ENCODE measurements around the gene COL20A1.
A peak's percentile ranks its signal among the peaks of the same experiment; 100 is the strongest.

Gene COL20A1

DNA sequence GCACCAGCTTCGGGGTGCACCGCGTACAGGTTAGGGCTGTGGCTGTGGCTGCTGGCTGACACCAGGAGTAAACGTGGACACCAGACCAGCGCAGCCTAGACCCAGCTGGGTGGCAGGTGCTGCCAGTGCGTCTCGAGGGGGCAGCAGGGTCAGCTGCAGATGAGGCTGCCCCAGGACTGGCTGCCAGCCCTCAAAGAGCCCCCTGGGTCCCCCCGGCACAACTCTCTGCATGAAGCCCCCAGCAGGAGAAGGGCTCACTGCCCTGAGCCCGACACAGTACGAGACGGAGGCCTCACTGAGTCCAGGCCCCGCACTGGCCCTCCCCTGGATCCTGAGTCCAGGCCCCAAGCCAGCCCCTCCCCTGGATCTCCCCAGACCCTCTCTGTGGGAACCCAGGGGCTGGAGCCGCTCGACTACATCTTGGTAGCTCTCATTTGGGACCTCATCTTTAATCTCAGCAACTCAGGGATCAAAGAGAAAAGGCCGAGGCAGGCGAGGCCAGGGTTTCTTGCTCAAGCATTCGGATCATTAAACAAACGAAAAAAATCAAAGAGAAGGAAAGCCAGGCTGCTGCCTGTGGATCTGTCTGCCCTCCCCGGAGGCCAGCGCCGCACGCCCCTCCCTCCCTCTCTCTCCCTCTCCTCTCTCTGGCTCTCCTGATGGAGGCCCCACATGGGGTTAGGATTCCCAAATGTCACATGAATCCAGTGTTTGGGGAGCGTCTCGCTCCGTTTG lies 31.8 kb upstream of the COL20A1 start:
- no peak for DNase-seq (ENCODE audit: low read depth)

DNA sequence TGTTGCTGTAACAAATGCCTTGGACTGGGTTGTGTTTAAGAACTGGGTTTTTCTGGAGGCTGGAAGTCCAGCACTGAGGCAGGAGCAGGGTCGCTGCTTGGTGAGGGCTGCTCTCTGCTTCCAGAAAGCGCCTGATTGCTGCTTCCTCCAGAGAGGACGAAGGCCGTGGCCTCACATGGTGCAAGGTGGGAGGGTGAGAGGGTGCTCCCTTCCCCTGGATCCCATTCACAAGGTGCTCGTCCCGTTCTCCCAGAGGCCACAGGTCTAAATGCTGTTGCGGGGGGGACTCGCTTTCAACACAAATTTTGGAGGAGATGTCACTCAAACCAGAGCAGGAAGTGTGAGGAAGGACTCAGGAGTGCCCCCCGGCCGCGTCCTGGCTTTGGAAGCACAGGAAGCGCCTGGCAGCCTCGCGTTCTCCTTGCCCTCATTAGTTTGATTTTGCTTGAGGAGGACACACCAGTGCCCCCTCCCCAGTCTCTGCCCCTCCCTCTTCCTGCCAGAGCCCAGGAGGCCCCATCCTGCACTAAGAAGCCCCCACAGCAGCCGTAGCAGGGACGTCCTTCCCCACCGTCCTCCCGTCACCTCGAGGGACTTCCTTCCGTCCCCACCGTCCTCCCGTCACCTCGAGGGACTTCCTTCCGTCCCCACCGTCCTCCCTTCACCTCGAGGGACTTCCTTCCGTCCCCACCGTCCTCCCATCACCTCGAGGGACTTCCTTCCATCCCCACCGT lies 31.0 kb upstream of the COL20A1 start:
- no peak for DNase-seq (ENCODE audit: low read depth)

DNA sequence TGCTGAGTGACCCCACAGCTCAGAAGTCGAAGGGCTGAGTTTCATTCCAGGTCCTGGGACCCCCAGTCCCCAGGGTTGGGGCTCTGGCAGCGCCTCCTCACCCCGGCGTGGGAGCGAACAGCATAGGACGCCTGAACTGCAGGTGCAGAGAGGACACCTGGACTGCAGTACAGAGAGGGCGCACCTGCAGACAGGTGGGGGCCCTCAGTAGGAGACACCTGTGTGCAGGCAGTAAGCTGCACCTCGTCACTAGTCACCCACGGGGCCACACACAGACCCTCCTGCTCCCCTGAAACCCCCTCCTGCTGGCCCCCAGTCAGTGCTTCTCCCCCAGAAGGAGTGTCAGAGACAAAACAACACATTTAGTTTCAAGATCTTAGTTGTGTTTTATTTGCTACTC lies 30.1 kb upstream of the COL20A1 start:
- no peak for DNase-seq (ENCODE audit: low read depth)

DNA sequence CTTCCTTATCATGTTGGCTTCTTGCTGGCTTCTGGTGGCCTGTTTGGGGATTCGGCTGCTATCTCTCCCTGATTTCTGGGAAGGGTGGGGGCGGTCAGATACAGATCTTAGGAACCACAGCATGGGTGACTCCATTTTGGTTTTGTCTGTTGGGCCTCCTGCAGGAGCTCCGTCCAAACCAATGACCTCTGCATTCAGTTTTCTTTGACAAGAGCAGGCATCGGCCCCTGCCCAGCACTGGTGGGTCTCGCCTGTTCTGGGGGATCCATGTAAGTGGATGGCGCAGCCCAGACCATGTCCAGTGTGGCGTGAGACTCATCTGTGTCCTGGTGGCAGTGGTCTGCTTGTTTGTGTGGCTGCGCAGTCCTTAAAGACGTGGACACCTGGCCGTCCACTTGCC lies 29.0 kb upstream of the COL20A1 start:
- DNase-seq (ENCODE audit: low read depth) = no peak

DNA sequence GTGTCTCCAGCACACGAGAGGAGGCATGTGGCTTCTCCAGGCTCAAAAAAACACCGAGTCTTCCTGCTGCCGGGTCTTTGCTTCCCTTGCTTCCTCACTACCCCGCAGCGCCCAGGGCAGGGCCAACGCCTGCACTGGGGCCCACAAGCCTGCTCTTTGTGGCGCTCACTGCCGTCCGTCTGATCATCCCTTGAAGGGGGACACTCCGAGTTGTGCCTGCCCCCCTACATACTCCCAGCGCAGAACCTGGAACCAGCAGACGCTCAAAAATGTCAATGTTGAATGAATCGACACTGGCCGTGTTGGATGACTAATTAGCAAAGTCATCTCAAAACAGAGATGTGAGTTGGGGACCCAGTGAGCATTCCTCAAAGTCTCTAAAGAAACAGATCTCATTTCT lies 28.5 kb upstream of the COL20A1 start:
- no peak for DNase-seq (ENCODE audit: low read depth)

DNA sequence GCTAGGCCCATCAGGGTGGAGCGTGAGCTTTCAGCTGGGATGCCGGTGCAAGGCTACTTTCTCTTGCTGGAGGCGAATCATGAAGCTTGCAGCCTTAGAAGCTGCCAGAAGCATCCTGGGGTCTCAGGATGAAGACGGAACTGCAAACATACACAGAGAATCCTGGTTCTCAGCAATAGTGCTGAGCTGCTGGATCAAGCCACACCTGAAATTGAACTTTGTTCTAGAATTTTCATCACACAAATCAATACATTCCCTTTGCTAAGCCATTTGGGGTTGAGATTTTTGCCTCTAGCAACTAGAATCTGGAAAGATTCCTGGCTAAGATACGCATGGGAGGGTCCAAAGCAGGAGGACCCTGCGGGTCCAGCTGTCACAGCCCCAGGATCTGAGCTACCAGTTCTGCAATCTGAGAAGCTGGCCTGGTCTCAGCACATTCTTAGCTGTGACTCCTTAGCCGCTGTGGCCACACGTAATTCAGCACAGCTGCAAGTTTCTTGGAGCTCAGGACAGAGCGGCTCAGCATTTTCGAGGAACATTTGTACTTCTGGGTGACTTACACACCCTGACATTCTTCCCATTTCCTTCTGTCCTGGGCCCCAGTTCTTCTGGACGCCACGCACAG lies 27.0 kb upstream of the COL20A1 start:
- no peak for DNase-seq (ENCODE audit: low read depth)

DNA sequence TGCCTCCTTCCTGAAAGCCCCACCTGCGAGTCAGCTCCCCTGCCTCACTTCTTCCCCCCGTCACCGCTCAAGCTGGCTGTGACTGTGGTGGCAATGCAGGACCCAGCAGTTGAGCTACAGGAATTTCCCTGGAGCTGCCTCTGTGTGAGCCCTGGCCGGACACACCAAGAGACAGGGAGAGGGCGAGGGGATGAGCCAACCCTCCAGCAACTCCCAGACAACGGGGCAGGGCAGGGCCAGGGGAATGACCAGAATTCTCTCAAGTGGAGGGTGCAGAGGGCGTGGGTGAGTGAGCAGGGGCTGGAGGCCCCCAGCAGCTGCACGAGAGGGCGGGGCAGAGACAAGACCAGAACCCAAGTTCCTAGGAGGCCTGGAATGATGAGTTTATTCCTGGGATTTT lies 25.3 kb upstream of the COL20A1 start:
- no peak for DNase-seq (ENCODE audit: low read depth)

DNA sequence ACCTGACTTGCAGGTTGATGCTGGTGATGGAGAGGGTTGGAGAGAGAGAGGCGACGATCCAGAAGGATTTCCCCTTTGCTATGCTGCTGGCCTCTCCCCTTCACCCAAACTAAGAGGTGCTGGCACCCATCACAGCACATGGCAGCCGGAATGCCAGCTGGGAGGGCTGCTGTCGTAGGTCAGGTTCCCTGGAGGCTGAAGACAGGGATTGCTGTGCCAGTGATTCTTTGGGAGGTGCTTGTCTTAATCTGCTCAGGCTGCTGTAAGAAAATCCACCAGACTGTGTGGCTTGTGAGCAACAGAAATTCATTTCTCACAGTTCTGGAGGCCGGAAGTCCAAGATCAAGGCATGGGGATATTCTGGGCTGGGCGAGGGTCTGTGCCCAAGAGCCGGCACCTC lies 24.7 kb upstream of the COL20A1 start:
- DNase-seq (ENCODE audit: low read depth) = no peak

DNA sequence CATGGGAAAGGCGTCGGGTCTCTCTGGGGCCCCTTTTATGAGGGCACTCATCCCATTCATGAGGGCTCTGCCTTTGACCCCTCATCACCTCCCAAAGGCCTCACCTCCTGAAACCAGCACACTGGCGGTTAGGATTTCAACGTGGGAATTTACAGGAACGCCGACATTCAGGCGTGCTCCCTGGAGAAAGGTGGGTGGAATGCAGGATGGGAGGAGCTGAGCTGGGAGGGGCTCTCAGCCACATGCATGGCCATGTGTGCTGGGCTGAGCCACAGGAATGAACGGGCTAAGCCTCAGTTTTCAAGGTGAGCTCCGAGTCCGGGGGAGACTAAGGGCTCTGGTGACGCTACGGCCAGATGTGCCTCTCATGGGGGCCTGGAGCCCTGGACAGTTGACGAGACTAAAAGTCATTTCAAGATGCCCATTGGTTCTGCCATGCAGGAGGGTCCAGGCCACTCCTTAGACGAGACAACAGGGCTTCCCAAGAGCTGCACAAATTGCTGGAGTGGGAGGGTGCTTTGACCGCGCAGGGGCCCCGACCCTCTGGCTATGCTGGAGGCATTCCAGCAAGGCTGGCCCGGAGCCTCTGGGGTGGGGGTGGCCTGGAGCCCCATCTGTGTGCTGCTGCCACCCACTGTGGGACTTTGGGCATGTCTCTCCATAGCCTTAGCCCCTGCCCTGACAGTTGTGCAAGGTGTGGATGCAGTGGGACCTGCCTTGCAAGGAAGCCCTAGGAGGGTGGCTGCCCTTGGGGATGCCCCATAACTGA lies 24.1 kb upstream of the COL20A1 start:
- no peak for DNase-seq (ENCODE audit: low read depth)

DNA sequence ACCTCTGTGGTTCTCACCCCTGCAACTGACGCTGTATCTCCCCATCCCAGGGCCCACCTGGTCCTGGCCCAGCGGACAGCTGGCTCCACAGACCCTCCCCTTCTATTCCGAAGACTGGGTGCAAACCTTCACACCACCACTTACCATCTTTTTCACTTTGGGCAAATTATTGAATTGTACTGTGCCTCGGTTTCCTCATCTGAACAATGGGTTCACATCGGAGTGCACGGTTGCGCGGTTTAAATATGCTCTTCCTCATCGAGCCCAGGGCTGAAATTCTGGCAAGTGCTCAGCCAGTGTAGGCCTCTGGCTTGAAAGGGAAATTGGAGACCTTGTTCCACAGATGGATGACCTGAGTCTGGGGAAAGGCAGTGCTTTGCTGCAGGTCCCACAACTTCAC lies 23.3 kb upstream of the COL20A1 start:
- no peak for DNase-seq (ENCODE audit: low read depth)

DNA sequence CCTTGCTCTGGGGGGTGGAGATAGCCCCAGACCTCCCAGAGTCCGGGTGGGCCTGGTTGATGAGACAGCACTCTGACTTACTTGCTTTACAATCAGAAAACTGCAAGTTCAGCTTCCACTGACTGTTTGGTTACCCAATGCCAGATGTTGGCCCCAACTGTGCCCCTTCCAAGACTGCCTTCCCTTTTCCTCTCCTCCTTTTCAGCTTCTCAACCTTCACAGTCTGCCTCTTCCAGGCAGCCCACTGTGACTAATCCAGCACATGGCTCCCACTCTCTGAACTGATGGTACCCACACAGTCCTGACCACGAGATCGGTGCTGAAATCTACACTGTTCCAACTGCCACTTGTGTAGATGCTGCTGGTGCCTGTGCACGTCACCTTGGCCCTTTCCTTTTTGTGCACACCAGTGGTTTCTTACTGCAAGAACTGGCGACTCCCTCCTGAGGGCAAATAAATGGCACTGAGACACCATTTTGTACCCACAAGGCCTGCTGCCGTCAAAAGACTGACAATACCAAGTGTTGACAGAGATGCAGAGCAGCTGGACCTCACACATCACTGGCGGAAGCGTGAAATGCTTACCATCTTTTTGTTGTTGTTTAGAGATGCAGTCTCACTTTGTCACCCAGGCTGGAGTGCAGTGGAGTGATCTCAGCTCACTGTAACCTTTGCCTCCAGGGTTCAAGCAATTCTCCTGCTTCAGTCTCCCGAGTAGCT lies 22.2 kb upstream of the COL20A1 start:
- DNase-seq (ENCODE audit: low read depth) = no peak

DNA sequence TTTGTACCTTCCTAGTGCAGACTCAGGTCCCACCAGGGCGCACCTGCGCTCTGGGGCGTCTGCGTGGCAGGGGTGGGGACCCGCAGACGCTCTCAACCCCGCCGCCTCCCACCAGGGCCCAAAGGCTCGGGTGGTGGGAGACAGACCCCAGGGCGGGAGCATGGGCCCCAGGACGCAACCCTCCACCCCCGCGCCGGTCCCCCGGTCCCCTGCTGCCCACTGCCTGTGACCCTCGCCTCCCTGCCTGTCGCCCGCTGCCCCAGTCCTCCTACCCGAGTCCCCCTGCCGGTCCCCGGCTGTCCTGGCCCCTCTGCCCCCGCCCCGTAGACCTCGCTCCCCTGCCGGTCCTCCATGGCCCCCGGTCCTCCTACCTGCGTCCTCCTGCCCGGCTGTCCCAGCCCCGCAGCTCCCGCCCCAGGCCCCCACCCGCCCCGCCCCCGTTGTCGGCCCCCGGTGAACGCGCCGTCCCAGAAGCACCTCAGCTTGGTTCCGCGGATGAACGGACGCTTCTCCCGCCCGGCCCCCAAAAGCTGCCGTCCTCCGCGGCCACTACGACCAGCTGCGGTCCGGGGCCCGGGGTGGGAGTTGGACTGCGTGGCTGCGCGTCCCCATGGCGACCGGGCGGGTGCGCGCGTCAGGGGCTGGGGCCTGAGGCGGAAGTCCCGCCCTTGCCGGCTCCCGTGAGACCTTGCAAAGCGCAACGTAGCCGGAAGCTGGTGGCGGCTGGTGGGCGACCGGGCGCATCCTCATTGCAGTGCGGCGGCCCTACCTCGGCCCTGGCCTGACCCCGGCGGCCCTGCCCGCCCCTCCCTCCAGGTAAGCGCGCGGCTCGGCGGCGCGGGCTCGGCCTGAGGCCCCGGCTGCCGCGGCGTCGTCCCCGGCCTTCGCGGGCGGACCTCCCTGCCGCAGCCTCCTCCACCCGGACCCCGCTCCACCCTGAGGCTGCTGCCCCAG lies 20.6 kb upstream of the COL20A1 start, which contains the start of gene ARFGAP1:
Gene ARFGAP1, plus strand, starts transcription at position 709 of the 954 bp plus-strand sequence. CDS start 2,768 bp downstream, outside the sequence.
- peak; percentile 82 for DNase-seq (ENCODE audit: low read depth)

DNA sequence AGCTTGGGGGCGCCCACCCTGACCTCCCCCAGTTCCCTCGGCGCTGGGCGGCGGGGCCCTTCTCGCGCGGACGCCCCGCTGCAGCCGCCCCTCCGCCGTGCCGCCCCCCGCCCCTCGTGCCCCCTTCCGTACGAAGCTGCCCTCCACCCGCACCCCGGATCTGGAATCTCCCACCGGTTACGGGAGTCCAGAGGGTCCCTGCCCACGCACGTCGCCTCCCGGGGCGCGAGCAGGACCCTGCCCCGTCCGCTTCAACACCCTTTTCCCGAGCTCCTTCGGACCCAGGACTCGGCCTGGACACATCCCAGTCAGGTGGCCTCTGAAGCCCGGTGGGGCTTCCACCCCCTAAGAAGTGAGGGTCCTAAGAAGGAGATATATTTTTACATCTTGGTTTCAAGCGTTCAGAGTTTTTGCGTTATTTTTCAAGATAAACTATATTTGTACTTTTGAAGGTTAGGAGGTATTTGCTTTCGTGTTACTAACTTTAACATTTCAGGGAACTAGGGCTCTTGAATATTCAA lies 19.9 kb upstream of the COL20A1 start:
- DNase-seq (ENCODE audit: low read depth) = no peak

DNA sequence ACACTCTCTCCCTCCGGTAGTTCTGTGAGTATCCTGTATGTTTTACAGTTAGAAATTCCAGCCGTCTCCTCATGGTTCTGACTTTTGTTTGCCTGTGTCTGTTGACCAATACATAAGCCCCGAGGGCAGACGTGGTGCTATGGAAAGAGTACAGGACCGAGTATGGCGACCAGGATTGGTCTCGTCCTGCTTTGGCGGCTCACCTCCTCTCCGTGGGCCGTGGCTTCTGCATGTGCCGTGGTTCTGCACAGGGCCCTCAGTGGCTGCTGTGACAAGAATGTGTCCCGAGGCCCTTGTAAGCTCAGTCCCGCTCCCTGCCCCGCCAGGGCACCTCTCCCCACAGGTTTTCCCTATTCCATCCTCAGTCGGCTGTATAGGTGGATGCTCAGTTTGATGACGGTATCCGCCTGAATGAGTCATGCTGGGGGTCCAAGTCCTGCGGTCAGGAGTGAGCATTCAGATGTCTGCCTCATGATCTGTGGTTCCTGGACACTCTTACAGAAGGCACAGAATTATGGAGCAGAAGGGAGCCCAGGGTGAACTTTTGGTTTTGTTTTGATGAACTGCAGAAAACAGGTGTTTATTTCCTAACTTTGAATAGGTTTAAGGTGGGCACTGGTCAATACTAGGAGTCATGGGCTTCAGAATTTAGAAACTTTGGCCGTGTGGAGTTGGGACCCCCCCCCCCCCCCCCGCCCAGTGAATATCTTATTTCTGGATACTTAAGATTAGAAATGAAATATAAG lies 19.2 kb upstream of the COL20A1 start:
- DNase-seq (ENCODE audit: low read depth) = no peak

DNA sequence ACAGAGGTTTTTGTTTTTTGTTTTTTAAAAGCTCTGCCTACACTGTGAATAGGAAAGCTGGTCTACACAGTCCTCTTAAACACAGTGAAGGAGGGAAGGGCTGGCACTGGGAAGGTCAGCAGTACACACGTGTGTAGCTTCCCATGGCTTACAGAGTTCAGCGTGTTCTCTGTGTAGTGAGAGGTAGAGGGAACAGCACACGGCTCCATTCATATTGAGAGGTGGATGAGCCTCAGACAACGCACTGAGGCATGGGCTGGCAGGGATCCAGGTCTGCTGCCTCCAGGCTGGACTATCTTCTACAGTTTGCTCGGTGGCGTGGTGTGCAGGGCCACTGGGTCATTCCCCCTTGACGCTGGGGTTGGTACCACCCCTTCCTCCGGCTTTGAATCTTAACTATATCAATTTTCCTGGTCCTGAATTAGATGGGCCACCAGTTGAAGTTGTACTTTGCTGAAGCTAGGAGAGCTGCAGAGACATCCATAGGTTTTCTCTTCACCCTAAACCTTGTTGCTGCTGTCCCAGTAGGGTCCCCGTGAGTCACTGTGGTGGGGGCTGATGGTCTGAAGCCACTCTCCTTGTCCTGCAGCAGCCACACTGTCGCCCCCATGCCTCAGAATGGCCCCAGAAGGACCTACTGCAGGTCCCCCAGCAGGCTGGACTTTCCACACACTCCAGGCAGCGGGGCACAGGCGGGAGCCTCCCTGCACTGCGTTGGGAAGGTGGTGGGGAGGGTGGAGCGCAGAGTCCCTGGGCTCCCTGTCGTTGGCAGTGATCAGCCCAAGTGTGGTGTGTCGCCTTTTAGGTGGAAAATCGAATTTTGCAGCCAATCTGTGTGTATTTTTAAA lies 18.4 kb upstream of the COL20A1 start:
- no peak for DNase-seq (ENCODE audit: low read depth)

DNA sequence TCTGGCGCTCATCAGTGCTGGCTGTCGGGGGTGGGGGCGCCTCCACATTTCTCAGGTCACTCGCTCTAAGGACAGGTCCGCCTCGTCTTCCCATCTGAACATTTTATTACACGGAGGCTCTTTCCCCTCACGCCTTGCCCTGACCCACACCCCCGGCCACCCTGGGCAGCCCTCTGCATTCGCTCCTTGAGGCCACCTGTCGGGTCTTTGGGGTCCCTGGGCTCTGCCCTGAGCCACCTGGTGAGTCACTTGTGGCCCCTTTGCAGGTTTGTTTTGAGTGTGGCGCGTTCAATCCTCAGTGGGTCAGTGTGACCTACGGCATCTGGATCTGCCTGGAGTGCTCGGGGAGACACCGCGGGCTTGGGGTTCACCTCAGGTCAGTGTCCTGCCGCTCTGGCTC lies 17.2 kb upstream of the COL20A1 start:
- DNase-seq (ENCODE audit: low read depth) = no peak

DNA sequence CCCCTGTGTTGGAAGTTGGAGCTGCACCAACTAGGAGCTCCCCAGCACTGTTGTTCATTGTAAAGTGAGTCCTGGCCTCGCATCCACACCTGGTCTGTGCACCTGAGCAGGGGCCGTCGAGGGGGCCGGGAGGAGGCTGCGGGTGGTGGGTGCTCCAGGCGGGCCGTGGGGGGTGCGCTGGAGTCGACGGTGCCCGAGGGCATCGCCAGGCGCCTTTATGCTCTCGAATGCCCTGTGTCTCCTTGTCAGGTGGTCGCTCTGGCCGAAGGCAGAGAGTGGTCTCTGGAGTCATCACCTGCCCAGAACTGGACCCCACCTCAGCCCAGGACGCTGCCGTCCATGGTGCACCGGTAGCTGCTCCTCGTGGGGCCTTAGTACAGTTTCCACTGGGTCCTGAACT lies 16.0 kb upstream of the COL20A1 start:
- DNase-seq (ENCODE audit: low read depth) = no peak

DNA sequence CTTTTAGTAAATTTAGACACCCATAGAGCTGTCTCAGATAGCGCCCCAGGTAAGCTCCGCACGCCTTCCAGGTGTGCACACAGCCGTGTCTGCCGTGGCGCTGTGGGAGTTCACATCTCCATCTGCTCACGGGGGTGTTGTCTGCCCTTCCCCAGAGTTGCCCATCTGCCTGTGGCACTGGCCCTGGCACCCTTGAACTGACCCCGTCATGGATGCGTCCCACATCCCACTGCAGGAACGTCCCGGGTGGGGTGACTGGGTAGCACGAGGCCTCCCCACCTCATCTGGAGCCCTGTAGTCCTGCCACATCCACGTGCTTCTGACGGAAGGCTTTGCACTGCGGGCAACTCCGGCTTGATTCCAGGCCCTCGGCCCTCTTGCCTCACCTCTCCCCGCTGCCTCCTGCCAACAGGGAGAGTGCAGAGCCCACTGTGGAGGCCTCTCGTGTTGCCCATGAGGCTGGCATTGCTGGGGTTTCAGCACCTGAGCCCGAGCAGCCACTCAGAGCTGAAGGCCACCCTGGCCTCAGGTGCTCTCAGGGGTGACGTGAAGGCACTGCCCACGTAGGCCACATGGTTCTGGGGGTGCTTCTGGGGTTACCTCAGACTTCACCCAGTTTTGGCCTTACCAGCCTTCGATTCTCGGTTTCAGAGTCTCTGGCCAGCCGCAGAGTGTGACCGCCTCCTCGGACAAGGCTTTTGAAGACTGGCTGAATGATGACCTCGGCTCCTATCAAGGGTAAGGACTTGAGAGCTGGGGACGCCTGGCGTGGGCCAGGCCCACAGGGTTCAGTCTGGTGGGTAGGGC lies 15.3 kb upstream of the COL20A1 start:
- DNase-seq (ENCODE audit: low read depth) = no peak

All from CMK (cell line).